HG03460 (cell line): Measurements from ENCODE around the gene ACOD1.
A peak's percentile ranks its signal among the peaks of the same experiment; 100 is the strongest.
"Not testable (repeated sequence)": the region's sequence is repeated elsewhere in the genome, so short reads cannot be mapped to it uniquely, and the experiment has no call there.

Source experiments
- ATAC-seq: cut with Tn5 transposase; IDR thresholded peaks from one replicate; pipeline ENCODE4 v1.9.1; 2021; ENCODE audit not compliant: unreplicated experiment

Gene ACOD1

GRCh38 chr13:76950101-76950500, 1.8 kb downstream of the ACOD1 start:
- ATAC-seq, result no peak

DNA sequence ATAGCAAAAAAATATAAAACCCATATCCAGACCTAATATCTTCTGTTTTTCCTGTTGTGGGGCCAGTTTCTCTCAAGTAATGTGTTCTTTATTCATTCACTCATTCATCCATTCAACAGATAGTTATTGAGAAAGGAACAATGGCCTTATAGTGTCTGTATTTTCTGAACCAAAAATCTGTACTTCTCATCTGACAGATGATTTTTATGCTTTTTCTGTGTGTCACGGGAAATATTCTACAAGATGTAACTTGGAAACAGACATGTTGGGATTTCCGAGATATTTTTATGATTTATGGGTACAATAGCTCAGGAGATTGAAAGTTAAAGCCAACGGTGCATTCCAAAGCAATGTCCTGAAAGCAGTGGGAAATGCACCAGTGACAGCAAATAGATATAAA, 5.7 kb downstream of the ACOD1 start:
- ATAC-seq, result no peak

GRCh38 chr13:76954538-76954937, 6.2 kb downstream of the ACOD1 start:
- ATAC-seq, result no peak

DNA sequence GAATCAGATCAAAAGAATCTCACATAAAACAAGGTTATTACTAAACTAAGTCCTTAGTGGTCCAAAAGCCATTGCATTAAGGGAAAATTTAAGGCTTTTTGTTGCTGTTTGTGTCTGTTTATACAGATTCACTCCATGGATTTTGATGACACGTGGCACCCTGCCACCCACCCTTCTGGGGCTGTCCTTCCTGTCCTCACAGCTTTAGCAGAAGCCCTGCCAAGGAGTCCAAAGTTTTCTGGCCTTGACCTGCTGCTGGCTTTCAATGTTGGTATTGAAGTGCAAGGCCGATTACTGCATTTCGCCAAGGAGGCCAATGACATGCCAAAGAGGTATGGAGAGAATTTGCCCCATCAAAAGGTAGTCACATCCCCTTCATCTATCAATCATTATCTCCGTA, 6.9 kb downstream of the ACOD1 start:
- ATAC-seq, result no peak

GRCh38 chr13:76955661-76956060, 7.3 kb downstream of the ACOD1 start:
- no peak for ATAC-seq

DNA sequence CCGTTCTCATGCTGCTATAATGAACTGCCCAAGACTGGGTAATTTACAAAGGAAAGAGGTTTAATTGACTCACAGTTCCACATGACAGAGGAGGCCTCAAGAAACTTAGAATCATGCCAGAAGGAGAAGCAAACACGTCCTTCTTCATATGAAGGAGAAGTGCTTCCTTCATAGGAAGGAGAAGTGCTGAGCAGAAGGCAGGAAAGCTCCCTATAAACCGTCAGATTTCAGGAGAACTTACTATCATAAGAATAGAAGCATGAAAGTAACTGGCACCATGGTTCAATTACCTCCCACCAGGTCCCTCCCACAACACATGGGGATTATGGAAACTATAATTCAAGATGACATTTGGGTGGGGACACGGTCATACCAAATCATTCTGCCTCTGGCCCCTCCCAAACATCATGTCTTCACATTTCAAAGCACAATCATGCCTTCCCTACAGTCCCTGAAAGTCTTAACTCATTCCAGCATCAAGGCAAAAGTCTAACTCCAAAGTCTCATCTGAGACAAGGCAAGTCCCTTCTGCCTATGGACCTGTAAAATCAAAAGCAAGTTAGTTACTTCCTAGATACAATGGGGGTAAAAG, 10.6 kb downstream of the ACOD1 start:
- no peak for ATAC-seq

GRCh38 chr13:76959734-76960133, 11.4 kb downstream of the ACOD1 start:
- not testable (repeated sequence) for ATAC-seq

DNA sequence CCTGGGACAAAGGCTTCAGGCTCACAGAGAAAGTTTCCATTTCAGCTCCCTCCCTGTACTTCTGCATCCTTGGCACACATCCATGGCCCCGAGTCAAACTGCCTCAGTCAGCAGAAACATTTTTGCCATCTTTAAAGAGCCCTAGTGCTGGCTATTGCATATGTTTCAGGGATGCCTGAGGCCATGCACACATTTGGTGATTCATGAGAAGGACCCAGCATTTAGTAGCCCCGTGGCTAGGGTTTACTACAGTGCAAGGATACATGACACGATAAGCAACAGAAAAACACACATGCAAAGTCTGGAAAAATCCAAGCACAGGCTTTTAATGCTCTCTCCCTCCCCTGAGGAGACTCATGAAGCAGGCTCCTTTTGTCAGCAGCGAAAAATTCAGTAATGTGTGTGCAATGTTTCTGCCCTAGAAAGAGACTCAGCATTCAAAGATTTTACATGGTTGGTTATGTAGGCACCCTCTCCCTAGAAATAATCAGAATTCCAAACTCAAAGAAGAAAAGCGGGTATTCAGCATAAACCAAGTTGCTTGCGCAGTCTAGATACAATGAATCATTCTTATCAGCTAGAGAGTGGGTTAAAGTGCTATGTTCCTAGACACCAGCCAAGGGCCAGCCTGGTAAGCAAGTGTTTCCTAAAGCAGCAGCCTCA, 17.6 kb downstream of the ACOD1 start:
- ATAC-seq, result no peak

DNA sequence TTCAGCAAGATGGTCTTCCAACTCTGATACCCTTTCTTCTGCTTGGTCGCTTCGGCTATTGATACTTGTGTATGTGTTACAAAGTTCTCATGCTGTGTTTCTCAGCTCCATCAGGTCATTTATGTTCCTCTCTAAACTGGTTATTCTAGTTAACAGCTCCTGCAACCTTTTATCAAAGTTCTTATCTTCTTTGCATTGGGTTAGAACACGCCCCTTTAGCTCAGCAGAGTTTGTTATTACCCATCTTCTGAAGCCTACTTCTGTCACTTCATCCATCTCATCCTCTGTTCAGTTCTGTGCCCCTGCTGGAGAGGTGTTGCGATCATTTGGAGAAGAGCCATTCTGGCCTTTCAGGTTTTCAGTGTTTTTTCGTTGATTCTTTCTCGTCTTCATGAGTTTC, 18.7 kb downstream of the ACOD1 start:
- no peak for ATAC-seq

- ATAC-seq, result no peak
Measured at GRCh38 chr13:76968041-76968440, 19.7 kb downstream of the ACOD1 start.

DNA sequence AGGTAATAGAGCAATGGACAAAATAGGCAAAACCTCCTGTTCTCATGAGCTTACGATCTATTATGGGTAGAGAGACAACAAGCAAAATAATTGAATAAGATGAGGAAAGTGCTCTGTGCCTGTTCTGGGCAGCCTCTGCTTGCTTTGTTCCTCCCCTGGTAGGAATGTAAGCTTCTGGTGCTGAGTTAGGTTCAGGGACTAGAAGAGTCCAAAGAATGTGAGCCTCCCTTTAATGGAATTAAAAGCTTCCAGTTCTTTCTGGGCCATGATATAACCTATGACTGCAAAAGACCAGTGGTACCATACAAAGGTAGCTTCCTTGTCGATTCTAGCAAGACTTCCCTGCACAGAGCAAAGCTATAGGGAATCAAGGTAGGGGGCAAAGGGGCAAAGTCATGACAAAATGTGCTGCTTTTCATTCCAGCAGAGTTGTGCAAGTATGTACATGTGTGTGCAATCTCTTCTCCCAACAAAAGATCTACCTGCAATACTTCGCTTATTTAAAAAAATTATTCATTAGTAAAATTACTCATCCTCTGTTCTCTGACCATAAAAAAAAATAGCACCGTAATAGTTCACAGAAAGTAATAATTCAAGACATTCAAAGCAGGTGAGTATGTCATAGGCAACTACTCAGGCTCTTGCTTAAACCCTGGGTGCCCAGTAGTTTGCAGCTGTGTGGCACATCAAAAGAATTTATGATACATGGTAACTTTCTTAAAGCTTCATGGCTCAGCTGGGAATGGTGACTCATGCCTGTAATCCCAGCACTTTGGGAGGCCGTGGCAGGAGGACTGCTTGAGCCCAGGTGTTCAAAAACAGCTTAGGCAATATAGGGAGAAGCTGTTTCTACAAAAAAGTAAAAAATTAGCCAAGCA, 21.4 kb downstream of the ACOD1 start:
- ATAC-seq, result no peak

DNA sequence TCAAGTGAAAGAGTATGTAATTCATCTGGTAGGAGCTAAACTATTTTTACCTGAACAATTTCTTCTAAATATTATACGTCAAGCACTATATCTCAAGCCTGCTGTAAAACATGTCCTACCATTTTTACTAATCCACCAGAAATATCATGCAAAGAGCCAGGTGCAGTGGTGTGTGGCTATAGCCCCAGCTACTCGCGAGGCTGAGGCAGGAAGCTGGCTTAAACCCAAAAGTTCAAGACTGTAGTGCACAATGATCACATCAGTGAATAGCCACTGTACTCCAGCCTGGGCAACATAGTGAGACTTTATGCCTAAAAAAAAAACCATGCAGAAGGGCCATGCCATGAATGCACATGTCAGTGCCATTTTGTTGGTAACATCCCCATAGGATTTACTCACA, 22.9 kb downstream of the ACOD1 start:
- ATAC-seq, result no peak

- no peak for ATAC-seq
Measured at GRCh38 chr13:76971851-76972829, 23.8 kb downstream of the ACOD1 start.

- no peak for ATAC-seq
Measured at GRCh38 chr13:76973920-76974617, 25.8 kb downstream of the ACOD1 start.

DNA sequence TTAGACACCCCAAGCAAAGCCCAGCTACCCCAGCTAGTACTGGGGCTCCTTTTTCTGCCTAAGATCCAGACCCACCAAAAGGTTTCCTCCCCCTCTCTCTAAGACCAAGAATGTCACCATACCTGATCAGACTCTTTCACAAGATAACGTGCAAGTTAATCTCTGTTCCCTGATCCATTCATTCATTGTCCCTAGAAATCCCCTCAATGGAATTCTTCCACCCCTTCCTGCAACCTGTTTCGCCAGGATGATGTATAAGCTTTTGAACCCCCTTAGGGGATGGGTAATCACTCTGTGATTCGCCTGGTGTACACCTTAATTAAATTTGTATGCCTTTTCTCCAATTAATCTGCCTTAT, 26.3 kb downstream of the ACOD1 start:
- no peak for ATAC-seq

GRCh38 chr13:76975863-76976262, 27.6 kb downstream of the ACOD1 start:
- ATAC-seq, result no peak

DNA sequence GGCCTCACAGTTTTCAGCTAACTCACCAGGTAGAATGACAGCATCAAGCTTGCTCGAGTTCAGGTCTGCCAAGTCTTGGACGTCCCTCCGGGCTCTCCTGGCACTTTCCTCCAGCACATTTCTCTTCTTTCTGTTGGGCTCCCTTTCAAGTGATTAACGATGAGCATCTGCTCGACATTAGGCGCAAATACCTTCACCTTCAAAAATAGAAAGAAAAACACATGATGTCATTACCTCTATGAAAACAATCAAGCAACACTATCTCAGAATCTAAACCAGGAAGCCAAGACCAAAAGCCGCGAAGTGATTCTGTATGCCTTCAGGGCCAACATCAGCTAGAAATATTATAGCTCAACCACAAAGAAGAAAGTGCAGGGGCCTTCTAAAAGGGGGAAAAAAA, 28.2 kb downstream of the ACOD1 start:
- no peak for ATAC-seq

GRCh38 chr13:76976929-76977328, 28.6 kb downstream of the ACOD1 start:
- ATAC-seq, result no peak

- ATAC-seq, result peak; percentile 100
Measured at GRCh38 chr13:76980075-76980718, 31.9 kb downstream of the ACOD1 start.

DNA sequence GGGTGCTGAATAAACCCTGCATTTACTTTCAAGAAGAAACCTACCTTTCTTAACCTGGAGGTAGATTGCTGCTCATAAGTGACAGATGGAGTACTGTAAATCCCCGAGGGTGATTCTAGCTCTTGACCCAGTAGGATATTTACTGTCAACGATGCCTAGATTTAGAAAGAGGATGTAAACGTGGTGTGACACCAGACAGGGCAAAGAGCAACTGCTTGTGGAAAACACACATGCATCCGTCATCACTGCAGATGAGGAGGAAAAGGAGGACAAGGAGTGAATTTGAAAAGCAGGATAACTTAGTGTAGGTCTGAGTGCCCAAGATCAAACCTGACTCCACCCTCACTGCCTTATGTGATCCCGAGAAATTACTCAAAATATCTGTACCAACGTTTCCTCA, 33.8 kb downstream of the ACOD1 start:
- no peak for ATAC-seq
